HG02571 (cell line): Measurements from ENCODE around the gene MAEA.

Source experiments
- ATAC-seq: cut with Tn5 transposase; IDR thresholded peaks from one replicate; pipeline ENCODE4 v1.9.1; 2021; ENCODE audit warnings: mild to moderate bottlenecking, moderate library complexity; ENCODE audit not compliant: unreplicated experiment

The MAEA gene

GRCh38 chr4:1376841-1377605 lies 87.3 kb downstream of the MAEA start:
- ATAC-seq: no peak

GRCh38 chr4:1377606-1378261 lies 88.0 kb downstream of the MAEA start:
- no peak for ATAC-seq

GRCh38 chr4:1378559-1379231 lies 89.0 kb downstream of the MAEA start:
- ATAC-seq: no peak

- ATAC-seq: no peak
These were observed 89.7 kb downstream of the MAEA start for GRCh38 chr4:1379351-1379781.

- no peak for ATAC-seq
These were observed 90.2 kb downstream of the MAEA start for GRCh38 chr4:1379801-1380331.

GRCh38 chr4:1380368-1381151 lies 90.9 kb downstream of the MAEA start:
- ATAC-seq: no peak

- no peak for ATAC-seq
These were observed 91.5 kb downstream of the MAEA start for GRCh38 chr4:1381181-1381621.

- no peak for ATAC-seq
These were observed 92.4 kb downstream of the MAEA start for GRCh38 chr4:1381944-1382541.

- ATAC-seq: no peak
These were observed 93.4 kb downstream of the MAEA start for GRCh38 chr4:1382776-1383727.

GRCh38 chr4:1383728-1384591 lies 94.3 kb downstream of the MAEA start:
- ATAC-seq: no peak

- no peak for ATAC-seq
These were observed 95.1 kb downstream of the MAEA start for GRCh38 chr4:1384675-1385372.

- no peak for ATAC-seq
These were observed 96.0 kb downstream of the MAEA start for GRCh38 chr4:1385373-1386340.
